ENCODE results near the gene DGKG. TPM values are rescaled to one million over a fixed set of nuclear protein-coding genes. Genes with fewer than 3 reads are reported as not detected.

The DGKG gene
- polyA plus RNA-seq, 1 of the 3 experiments (the other 2 are of a cell fraction): 0.12 TPM

GRCh38 chr3:186394566-186395217 lies 32.7 kb upstream of the DGKG start (continued):
- TF ChIP-seq CTCF (IDR thresholded peaks at IDR 0.05) (no peak), FOXM1 (IDR thresholded peaks at IDR 0.05; ENCODE audit: low read depth) (no peak), USF2 (IDR thresholded peaks at IDR 0.05; ENCODE audit: borderline replicate concordance, low read depth, low read length) (no peak), ELF1 (IDR thresholded peaks at IDR 0.05) (no peak), MXI1 (IDR thresholded peaks at IDR 0.05; ENCODE audit: low read depth, low read length) (no peak), SMC3 (IDR thresholded peaks at IDR 0.05; ENCODE audit: low read depth, low read length) (no peak), CHD2 (IDR thresholded peaks at IDR 0.05; ENCODE audit: low read length, partially characterized antibody) (no peak), RAD21 (IDR thresholded peaks at IDR 0.05; ENCODE audit: low read length) (no peak), EZH2phosphoT487 (IDR thresholded peaks at IDR 0.05; ENCODE audit: borderline replicate concordance, low read depth) (no peak)

- H3K9ac ChIP-seq: no peak overlapping the region
- POLR2A ChIA-PET: no interaction called here
Measured at GRCh38 chr3:186386883-186387560, 25.0 kb upstream of the DGKG start.

More at GRCh38 chr3:186386883-186387560, 25.0 kb upstream of the DGKG start:
- 41% methylated on average over 4 of the region's 4 CpGs for WGBS (ENCODE audit: low lambda C conversion rate)
- H3K36me3 ChIP-seq (replicated peaks in 1 of 2; ENCODE audit: control insufficient read depth in 1 of 2, insufficient read depth in 2 of 2, low read length in 1 of 2): no peaks in the 10 kb centered on the region
- no peaks in the 10 kb centered on the region for H3K79me2 ChIP-seq (ENCODE audit: insufficient read depth)
- H3K4me1 ChIP-seq (ENCODE audit: control insufficient read depth in 1 of 2, insufficient read depth in 2 of 2, low read depth in 1 of 2, low read length in 1 of 2): no peaks in the 10 kb centered on the region
- no peaks in the 10 kb centered on the region for H3F3A ChIP-seq (replicated peaks; ENCODE audit: insufficient read depth)
- CTCF ChIA-PET: no interaction called here
- no peaks in the 10 kb centered on the region for H4K20me1 ChIP-seq (ENCODE audit: insufficient read depth)
- H3K27ac ChIP-seq (ENCODE audit: low read depth in 2 of 2, low read length in 1 of 2): no peak overlapping the region
- no peaks in the 10 kb centered on the region for H3K9me3 ChIP-seq
- H3K4me3 ChIP-seq (ENCODE audit: low read depth in 2 of 2, low read length in 1 of 2): no peak overlapping the region
- DNase-seq: no peak
- H2AFZ ChIP-seq (ENCODE audit: low read depth): no peak overlapping the region
- no peaks in the 10 kb centered on the region for H3K27me3 ChIP-seq (ENCODE audit: insufficient read depth)
- H3K9me2 ChIP-seq: no peaks in the 10 kb centered on the region
- TF ChIP-seq NFIC (IDR thresholded peaks at IDR 0.05; ENCODE audit: borderline replicate concordance): no peak
- no peak for TF ChIP-seq TAF1 (IDR thresholded peaks at IDR 0.05; ENCODE audit: borderline replicate concordance, low read depth, low read length)
- no peak for TF ChIP-seq ZBTB33 (IDR thresholded peaks at IDR 0.05; ENCODE audit: borderline replicate concordance, low read depth)
- no peak overlapping the region for H3K4me2 ChIP-seq
